Esophagus muscularis mucosa (tissue), 3 donors: ENCODE data around the gene PACRG.

Source experiments
- POLR2A ChIP-seq: fragments of 450-650 bp; IDR thresholded peaks from one replicate; pipeline ENCODE4 v1.6.1; 2017; ENCODE audit warnings: antibody characterized with exemption, moderate library complexity, mild to moderate bottlenecking, low read depth
- TF ChIP-seq, protein P1 (sequence below), 3 experiments: fragments of 200-600 bp in 2 of 3; fragments of 450-650 bp in 1 of 3; sonication (generic) in 2 of 3; IDR thresholded peaks; one replicate each; pipeline ENCODE4 v1.5.1; 2017 to 2019; ENCODE audit warnings: antibody characterized with exemption in 3 of 3, mild to moderate bottlenecking in 2 of 3, moderate library complexity in 1 of 3

DNA sequence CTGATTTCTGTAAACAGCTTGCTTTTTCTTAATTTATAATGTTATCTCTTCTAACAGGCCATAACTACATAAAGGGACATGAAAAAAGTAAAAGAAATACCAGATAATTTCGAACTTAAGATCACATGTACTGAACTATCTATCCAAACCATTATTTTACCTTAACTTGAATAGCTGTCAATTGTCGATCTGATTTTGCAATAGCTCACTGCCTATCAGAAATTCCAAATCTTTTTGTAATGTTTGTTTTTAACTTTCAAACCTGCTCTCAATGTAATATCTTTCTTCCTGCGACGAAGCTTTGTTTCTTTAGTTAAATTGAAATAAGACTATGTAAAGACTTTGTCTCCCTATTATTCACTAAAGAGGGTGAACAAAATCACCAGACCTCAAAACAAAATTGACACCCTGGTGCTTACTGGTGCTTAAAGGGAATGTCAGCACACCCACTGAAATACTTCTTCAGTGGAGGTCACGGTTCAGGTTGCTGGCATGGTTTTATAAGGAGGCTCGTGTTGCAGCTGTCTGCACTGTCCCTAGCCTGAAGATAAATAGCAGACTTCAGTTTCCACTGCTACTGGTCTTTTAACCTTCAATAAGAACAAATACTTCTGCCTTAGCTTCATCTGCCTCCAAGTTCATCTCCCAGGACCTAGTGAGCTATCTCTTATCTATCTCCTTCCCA lies 569.2 kb downstream of the PACRG start:
- no peak for TF ChIP-seq POLR2A
- TF ChIP-seq, protein P1, sequence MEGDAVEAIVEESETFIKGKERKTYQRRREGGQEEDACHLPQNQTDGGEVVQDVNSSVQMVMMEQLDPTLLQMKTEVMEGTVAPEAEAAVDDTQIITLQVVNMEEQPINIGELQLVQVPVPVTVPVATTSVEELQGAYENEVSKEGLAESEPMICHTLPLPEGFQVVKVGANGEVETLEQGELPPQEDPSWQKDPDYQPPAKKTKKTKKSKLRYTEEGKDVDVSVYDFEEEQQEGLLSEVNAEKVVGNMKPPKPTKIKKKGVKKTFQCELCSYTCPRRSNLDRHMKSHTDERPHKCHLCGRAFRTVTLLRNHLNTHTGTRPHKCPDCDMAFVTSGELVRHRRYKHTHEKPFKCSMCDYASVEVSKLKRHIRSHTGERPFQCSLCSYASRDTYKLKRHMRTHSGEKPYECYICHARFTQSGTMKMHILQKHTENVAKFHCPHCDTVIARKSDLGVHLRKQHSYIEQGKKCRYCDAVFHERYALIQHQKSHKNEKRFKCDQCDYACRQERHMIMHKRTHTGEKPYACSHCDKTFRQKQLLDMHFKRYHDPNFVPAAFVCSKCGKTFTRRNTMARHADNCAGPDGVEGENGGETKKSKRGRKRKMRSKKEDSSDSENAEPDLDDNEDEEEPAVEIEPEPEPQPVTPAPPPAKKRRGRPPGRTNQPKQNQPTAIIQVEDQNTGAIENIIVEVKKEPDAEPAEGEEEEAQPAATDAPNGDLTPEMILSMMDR (IDR thresholded peaks at IDR 0.05) = no peak
